GM21526 (cell line): ENCODE data around the gene GABRB2.
"Not testable (repeated sequence)": the region's sequence is repeated elsewhere in the genome, so short reads cannot be mapped to it uniquely, and the experiment has no call there.

Source experiments
- ATAC-seq: cut with Tn5 transposase; IDR thresholded peaks from one replicate; pipeline ENCODE4 v1.9.1; 2021; ENCODE audit warnings: moderate library complexity; ENCODE audit not compliant: unreplicated experiment, low FRiP score

Gene GABRB2

DNA sequence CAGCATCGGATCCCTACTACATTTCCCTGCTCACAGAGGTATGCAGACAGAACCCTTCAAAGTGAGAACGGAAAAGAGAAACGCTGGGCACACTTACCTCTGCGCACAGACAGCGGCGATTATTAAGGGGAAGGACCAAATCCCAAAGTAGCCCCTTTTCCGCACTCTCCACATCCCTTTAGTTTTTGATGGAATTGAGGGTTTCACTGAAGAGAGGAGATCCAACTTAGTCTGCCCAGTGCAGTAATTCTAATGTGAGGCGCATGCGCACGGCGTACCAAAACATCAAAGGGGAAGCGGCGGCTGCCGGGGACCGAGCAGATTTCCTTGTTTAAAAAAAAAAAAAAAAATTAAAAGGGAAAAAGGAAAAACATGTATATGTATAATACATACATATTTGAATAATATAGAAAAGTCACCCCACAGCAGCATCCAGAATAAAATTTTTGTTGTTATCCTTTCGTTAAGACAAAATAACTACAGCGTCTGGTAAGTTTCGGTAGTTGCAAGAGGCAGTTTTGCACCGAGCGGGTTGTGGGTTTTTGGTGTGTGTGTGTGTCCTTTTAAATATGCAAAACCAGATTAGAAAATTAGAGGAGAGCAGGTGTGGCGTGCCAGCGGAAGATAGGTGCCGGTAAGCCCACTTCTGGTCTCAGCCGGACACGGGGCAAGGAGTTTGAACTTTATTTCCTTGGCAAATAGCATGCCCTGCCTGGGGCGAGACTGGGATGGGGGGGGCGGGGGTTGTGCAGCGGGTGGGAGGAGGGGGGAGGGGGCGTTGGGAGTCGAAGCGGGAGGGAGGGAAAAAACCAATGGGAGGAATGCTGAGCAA lies at the start of gene GABRB2:
Gene GABRB2 (minus strand): TSS at position 256 of the 832 bp plus-strand sequence. CDS start 82 bp downstream, at position 174.
- peak; percentile 77 for ATAC-seq

DNA sequence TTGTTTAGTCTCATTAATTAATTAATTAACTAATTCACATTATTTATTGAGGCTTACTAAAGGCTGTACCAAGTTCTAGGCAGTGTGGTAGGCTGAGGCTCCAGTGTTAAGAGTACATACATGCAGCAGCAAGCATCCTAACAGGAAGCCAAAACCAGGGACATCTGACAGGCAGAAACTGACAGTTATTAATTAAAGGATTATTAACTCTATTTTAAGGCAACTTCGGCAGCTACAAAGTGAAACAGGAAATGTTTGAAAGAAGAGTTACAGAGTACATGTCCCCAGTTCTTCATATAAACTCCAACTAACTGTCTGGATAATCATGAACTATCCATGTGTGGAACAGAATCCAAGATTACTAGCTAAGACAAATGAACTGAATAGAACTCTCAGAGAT lies 39.3 kb upstream of the GABRB2 start:
- ATAC-seq: no peak

DNA sequence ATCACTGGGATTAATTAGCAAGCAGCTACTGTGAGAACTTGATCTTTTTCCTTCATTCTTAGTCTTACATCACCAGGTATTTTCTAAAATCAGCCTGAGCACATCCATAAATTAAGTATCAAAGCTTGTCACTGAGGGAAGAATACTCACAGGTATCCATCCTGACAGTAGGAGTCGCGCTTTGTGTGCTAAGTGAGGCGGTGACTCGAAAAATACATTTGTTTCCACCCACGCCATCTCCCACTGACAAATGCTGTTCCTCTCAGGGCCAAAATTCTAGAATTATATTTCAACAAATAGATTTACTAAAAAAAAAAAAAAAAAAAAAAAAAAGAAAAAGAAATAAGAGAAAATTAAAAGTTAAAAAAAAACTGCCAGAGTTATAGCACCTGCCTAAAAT lies 34.1 kb upstream of the GABRB2 start:
- ATAC-seq: no peak

DNA sequence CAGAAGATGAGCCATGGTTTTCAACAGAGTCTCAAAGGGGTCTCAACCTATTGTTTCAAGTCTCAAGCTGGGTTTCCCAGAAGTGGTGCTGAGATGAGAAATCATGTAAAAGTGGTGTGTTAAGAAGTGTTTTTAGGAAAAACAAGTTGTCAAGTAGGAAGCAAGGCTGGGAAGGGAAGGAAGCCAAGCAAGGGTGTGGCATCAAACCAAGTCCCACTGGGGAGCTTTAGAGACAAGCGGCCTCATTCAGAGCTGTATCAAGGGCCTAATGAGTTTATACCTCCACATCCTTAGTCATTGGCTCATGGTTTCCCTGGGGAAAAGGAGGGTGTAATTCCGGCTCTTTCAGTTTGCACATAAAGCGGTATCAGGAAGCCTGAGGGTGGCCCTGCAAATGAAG lies 26.4 kb upstream of the GABRB2 start:
- no peak for ATAC-seq

DNA sequence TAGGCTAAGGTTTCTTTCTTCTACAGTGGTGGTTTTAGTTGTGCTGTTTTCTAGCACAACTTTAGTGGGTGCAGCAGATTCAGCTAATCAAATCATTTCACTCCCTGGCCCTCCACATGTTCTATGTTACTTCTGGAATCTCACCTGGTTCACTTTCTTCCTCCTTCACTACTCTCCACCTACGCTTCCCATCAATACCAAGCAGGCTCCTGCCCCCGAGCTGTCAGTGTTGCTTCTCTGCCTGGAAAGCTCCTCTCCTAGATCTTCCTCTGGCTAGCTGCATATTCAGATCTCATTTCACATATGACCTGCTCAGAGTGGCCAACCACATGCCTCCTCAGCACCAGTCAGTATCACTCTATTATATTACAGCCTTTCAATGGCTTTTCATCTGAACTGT lies 19.6 kb upstream of the GABRB2 start:
- no peak for ATAC-seq

DNA sequence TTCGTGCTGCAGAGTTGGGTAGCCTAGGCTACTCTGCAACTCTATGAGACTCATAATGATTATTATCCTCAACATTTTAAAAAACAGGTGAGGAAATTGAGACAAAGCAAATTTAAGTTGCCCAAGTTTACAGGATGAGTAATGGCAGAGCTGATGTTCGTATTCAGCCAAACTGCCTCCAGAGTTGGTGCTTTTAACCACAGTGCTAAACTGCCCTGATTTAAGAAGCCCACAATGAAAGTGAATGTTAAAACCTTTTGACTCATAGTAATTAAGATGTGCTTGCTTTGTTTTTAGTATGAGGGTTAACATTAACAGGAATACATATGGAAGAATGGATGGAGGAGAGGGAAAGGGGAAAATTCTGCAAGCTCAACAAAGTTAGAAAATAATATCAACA lies 15.9 kb upstream of the GABRB2 start:
- ATAC-seq: no peak

DNA sequence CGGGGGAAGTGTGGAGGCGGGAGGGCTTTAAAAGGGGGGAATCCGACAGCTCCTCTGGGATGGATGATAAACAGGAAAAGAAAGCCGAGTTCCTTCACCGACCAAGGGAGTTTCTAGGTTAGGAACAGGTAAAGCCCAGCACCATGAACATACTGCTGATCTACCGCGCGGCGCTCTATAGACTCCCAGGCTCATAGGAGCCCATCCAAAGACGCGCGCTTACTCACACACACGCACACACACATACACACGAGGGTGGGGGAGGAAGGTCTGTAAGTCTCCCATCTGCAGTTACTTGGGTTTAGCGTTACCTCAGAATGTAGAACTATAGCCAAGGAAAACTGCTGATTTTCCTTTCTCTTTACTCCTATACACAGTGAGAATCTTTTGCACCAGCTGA lies 2.6 kb upstream of the GABRB2 start:
- ATAC-seq: no peak

DNA sequence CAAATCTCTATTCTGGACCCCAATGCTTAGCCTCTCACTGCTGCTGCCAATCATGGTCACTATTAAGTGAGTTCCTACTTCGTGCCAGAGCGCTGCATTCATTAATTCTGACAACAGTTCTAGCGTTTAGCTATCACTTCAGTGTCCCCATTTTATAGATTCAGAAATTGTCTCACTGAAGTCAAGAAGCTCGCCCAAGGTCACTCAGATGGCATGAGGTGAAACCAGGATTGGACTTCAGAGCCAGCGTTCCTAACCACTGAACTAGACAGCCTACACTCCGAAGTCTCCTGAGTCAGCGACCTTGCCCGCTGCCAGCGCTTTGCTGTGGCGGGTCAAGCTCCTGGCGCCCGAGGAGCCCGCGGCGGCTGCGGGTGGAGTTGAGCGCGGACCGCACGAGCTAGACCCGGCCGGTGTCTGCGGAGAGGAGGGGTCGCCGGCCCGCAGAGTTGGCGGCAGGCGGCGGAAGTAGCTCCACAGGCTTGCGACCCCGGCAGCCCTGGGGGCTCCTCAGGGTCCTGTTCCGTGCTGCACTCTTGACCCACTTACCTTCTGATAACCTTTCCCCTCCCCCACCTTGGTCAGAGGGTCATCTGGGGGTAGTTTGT lies 2.1 kb upstream of the GABRB2 start:
- no peak for ATAC-seq

DNA sequence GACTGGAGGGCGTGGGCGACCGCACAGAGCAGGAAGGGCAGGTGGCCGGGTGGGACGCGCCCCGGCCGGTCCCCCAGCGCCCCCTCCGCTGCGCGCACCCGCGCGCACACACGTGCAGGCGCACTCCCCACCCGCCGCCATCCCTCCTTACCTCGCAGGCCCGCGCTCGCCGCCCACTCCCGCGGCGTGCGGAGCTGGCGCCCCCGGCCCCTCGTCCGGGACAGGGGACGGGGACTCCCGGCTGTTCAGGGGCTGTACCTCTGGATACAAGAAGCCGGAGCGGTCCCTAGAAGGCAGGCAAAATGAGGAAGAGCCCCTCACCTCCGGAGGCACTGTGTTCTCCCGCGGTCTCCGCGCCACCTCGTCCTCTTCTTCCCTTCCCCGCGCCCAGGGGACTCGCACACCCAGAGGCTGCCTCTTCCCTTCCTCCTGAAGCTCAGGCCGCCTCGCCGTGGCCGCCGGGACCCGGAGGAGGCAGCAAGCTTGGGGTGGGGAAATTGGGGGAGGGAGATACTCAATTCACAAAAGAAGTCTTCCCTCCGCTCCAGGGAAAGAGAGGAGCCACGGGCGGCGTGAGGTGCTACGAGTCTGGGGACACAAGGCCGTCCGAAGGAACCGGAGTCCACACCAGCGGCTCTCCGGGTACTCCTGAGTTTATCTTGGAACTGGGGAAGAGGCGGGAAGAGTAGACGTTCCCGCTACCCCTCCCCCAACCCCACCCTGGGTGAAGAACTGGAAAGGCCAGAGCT lies 1.4 kb upstream of the GABRB2 start:
- ATAC-seq: no peak

DNA sequence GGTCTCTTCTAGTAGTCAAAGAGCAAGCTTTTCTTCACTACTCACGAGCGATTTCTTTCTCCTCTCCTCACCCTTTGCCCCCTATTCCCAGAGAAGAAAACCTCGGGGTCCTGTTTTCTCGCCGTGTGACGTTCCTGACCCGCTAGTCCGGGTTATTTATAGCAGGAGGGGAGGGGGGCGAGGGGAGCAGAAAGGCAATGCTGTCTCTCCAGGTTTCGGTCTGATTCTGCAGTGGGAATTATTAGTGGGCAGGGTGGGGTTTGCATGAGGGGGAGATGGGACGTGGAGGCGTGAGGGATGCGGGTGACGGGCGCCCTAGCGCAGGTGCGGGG lies 847 bp upstream of the GABRB2 start:
- ATAC-seq: no peak

DNA sequence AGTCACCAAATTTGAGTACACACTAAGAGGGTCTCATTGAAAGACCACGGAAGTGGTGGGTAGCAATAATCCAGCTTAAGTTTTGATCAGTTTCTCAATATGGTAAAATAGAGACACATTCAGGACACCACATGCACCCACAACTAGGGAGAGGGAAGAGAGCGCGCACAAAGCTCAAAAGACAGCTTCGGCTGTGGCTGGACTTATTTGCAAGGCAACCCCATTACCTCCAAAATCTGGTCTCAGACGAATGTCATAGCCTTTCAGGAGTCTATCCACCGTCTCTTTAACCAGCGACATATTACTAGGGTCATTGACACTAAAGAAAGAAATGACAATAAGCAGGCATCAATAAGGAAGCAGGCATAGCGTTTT lies 443 bp downstream of the GABRB2 start:
- peak; percentile 3 for ATAC-seq

DNA sequence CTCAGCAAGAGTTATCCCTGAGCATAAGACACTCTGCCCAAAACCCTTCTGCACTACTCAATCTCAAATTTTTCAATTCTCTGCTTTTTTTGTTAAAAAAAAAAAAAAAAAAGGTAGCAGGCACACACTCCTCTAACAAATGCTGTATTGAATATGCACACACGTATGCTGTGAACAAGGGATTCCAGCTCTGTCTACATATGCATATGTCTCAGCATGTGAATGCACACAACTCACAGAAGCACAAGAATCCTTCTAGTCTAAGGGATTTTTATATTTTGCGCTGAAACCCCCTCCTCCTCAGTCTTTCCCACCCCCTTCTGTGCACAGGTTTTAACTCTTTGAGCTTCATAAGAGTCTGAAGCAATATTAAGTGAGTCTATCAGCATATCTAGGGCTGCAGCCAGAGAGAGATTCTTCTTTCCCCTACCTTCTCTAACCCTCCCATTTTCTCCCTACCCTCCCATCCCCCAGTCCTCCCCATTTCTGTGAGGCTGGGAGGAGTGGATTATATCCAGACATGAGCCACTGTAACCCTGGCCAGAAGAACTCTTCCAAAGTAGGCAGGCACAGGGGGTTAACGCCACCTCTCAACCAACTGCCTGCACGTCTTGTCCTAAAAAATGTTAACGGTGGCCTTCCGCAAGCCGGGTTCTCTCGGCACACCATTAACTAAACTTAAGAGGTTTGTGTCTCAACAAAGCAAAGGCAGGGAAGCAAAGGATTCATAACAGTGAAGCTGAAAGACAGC lies 1.0 kb downstream of the GABRB2 start:
- no peak for ATAC-seq

DNA sequence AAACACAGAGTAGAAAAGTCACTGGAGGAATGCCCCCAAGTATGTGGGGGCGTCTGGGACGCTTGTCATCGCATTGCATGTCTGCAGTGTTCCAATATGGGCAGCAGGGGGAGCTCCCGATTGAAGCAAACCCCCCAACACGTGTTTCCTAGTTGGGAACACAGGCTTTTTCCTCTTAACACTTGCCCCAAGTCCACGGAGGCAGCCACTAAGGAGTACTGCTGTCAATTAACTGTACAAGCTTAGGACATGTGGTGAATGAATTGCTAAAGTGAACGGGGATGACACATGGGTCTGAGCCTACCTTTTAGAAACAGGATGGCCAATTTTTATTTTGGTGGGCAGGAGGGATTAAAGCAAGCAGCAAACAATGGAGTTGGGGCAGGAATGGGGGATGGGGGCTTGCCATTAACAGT lies 2.2 kb downstream of the GABRB2 start:
- no peak for ATAC-seq

DNA sequence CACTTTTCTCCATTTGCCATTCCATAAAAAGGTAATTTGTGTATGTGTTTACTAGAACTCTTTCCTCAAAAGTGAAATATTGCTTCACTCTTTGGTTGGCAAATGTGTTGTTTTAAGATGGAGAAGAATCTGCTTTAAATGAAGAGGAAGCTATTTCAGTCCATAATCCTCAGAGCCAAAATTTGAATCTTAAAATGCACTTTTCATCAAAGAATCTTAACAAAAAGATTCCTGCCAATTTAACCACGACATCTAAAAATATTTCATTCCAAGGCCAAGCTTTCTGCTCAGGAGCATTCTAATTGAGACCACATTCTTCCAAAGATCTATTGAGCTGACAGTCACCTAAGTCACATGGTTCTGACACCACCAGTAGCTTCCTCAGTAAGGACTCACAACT lies 7.5 kb downstream of the GABRB2 start:
- ATAC-seq: no peak

DNA sequence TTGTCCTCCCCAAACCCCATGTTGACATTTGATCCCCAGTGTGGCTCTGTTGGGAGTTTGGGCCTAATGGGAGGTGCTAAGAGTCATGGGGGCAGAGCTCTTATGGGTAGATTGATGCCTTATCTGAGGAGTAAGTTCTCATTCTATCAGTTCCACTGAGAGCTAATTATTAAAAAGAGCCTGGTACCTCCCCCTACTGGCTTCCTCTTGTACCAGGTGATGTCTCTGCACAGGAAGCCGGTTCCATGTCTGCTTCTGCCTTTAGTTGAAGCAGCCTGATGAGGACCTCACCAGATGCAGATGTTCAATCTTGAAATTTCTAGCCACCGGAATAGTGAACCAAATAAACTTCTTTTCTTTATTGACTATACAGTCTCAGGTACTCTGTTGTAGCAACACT lies 10.8 kb downstream of the GABRB2 start:
- peak; percentile 81 for ATAC-seq

DNA sequence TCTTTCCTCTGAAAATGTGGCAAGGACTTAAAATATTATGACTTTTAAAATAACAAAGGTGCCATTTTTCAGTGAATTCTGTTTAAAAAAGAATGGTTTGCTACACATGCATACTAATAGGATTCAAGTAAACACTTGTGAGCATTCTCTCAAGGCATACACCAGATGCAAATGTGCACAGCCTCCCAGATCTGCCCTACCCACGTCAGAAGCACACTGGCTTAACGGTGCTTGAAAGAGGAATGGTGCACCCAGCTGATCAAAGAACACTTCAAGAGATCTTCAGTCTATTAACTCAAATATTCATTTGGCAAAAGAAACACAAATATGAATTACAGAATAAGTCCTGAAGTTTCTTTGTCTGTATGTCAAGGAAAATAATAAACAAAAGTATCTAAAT lies 15.8 kb downstream of the GABRB2 start:
- ATAC-seq: no peak

DNA sequence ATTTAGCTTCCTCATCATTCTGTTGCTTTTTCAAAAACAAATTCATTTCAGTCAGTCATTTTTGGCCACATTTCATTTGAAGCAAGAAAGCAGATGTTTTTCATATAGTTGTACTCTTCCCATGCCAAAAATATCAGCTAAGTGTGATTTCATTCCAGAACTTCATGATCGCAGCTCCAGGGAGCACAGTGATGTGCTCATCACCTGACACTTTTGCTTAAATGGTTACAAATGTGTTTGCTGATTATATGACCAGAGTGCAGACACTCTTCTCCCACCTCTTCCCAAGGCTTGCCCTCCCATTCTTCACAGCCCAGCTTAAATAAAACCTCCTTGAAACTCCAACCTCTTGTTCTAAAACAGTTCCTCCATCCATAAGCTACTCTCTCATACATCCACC lies 32.6 kb downstream of the GABRB2 start:
- no peak for ATAC-seq

DNA sequence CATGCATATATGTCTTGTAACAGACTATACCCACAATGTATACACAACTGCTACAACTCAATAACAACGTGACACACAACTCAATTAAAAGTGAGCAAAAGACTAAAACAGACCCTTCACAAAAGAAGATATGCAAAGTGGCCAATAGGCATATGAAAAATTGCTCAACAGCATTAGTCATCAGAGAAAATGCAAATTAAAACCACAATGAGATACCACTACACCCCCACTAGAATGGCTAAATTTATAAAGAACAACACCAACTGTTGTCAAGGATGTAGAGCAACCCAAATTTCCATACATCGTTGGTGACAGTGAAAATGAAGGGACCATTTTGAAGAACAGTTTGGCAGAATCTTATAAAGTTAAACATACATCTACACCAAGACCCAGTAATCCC lies 38.9 kb downstream of the GABRB2 start:
- no peak for ATAC-seq

DNA sequence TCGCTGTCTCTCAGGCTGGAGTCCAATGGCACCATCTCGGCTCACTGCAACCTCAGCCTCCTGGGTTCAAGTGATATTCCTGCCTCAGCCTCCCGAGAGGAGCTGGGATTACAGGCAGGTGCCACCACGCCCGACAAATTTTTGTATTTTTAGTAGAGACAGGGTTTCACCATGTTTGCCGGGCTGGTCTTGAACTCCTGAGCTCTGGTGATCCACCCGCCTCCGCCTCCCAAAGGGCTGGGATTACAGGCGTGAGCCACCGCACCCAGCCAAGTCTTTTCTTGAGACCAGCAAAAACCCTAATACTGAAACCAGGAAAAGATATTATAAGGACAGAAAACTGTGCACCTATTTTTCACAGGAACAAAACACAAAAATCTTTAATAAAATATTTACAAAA lies 41.4 kb downstream of the GABRB2 start:
- not testable (repeated sequence) for ATAC-seq

DNA sequence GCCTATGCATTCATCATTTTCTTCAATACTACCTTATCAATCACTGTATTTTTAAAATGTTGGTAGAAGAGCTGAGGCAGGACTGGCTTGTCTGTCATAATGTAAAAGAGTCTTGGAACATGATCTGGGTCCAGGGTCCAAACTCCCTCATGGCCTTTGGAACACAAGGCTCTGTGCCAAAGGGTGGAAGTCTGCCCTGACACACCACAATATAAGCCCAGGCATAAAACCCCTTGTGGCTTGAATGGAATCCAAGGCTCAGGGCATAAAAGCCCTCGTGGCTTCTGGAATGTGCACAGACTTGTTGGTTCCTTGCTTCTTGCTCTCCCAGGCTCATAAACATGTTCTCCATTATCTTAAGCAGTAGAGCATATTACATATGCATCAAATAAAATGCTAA lies 48.0 kb downstream of the GABRB2 start:
- ATAC-seq: no peak

DNA sequence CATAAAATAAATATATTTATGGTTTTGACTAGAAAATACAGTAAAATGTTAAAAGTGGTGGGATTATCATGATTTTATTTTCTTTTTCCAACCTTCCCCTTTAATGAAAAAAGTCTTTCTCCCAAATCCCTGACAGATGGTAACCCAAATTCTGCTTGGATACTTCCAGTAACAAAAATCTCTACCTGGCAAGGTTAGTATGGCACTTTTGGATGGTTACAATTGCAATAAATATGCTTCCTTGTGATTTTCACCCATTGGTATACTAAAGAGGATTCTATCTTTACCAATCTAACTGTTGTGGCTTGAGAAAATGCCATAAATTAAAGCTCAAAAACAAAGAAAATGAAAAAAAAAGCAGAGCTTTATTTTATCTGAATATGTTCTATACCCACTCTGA lies 62.8 kb downstream of the GABRB2 start:
- ATAC-seq: no peak
